HEK293 (cell line): ENCODE data around the gene MEMO1.

ENCODE experiments used
- CTCF ChIA-PET: fragments of 350-600 bp; formaldehyde crosslinking; extraction: SDS; loops from one replicate; lab custom pipeline; 2021; ENCODE audit warnings: antibody characterized with exemption; lab: Yijun Ruan, JAX
- POLR2A ChIA-PET: fragments of 300-600 bp; formaldehyde crosslinking; extraction: SDS; loops from one replicate; lab custom pipeline; 2020; ENCODE audit warnings: antibody characterized with exemption, inconsistent platforms; lab: Yijun Ruan, JAX
- H3K27ac ChIP-seq: fragments of 200-500 bp; sonication (Bioruptor generic); 2 replicates; pipeline ENCODE4 v1.5.1; 2014; ENCODE audit warnings: low read depth, low read length, control low read depth, inconsistent platforms; ENCODE audit errors: extremely low read depth
- H3K36me3 ChIP-seq, 2 experiments: fragments of 200-500 bp in 1 of 2; sonication (Bioruptor generic) in 1 of 2; 1 replicate in 1 of 2; 2 replicates in 1 of 2; pipeline ENCODE4 v1.5.1; 2014 to 2017; ENCODE audit warnings: inconsistent platforms in 2 of 2, low read length in 2 of 2; ENCODE audit not compliant: control insufficient read depth in 2 of 2, insufficient read depth in 1 of 2
- H3K4me1 ChIP-seq: fragments of 200-500 bp; sonication (Bioruptor generic); 2 replicates; pipeline ENCODE4 v1.5.1; 2014; ENCODE audit warnings: mild to moderate bottlenecking, low read length, inconsistent platforms; ENCODE audit not compliant: control insufficient read depth, insufficient read depth
- H3K4me3 ChIP-seq: 2 replicates; pipeline ENCODE4 v1.5.1; 2011; ENCODE audit warnings: low read depth, mild to moderate bottlenecking, control low read depth, low read length, moderate library complexity
- H3K9me3 ChIP-seq: fragments of 200-500 bp; sonication (Bioruptor generic); 2 replicates; pipeline ENCODE4 v1.5.1; 2014; ENCODE audit warnings: low read depth, low read length, inconsistent platforms; ENCODE audit not compliant: control insufficient read depth, insufficient read depth
- KLF10 ChIP-seq: fragments of 450-650 bp; IDR thresholded peaks from 2 replicates; pipeline ENCODE4 v1.5.1; 2018; ENCODE audit warnings: missing biosample characterization, mild to moderate bottlenecking, missing genetic modification characterization
- KLF16 ChIP-seq: fragments of 450-650 bp; formaldehyde crosslinking; IDR thresholded peaks from 2 replicates; pipeline ENCODE4 v1.5.1; 2017; ENCODE audit warnings: missing biosample characterization, missing genetic modification characterization
- PRDM4 ChIP-seq: fragments of 450-650 bp; formaldehyde crosslinking; IDR thresholded peaks from 2 replicates; pipeline ENCODE4 v1.5.1; 2017; ENCODE audit warnings: missing biosample characterization, missing genetic modification characterization
- ZFP3 ChIP-seq: fragments of 450-650 bp; formaldehyde crosslinking; IDR thresholded peaks from 2 replicates; pipeline ENCODE4 v1.5.1; 2016; ENCODE audit warnings: low read depth, missing biosample characterization, missing genetic modification characterization
- ZNF19 ChIP-seq: fragments of 450-650 bp; formaldehyde crosslinking; IDR thresholded peaks from 2 replicates; pipeline ENCODE4; 2016; ENCODE audit warnings: missing biosample characterization, missing genetic modification characterization, low read depth
- ZNF37A ChIP-seq: fragments of 450-650 bp; IDR thresholded peaks from 2 replicates; pipeline ENCODE4 v1.5.1; 2018; ENCODE audit warnings: missing biosample characterization, missing genetic modification characterization
- ZNF473 ChIP-seq: fragments of 450-650 bp; formaldehyde crosslinking; IDR thresholded peaks from 2 replicates; pipeline ENCODE4 v1.5.1; 2017; ENCODE audit warnings: missing biosample characterization, missing genetic modification characterization
- ZNF792 ChIP-seq: fragments of 450-650 bp; formaldehyde crosslinking; IDR thresholded peaks from 2 replicates; pipeline ENCODE4 v1.5.1; 2016; ENCODE audit warnings: missing biosample characterization, missing genetic modification characterization
- ZSCAN16 ChIP-seq: fragments of 450-650 bp; formaldehyde crosslinking; IDR thresholded peaks from 2 replicates; pipeline ENCODE4 v1.5.1; 2016; ENCODE audit warnings: missing biosample characterization, missing genetic modification characterization
- ZSCAN30 ChIP-seq: fragments of 450-650 bp; IDR thresholded peaks from 2 replicates; pipeline ENCODE4 v1.5.1; 2018; ENCODE audit warnings: missing biosample characterization, mild to moderate bottlenecking, missing genetic modification characterization, moderate library complexity
- ZSCAN4 ChIP-seq: fragments of 450-650 bp; formaldehyde crosslinking; IDR thresholded peaks from 2 replicates; pipeline ENCODE4 v1.5.1; 2017; ENCODE audit warnings: missing biosample characterization, missing genetic modification characterization
- TF ChIP-seq, protein P1 (sequence below): fragments of 450-650 bp; formaldehyde crosslinking; IDR thresholded peaks from 2 replicates; pipeline ENCODE4 v1.5.1; 2016; ENCODE audit warnings: missing biosample characterization, missing genetic modification characterization
- TF ChIP-seq, protein P2 (sequence below): fragments of 450-650 bp; formaldehyde crosslinking; IDR thresholded peaks from 2 replicates; pipeline ENCODE4 v1.5.1; 2016; ENCODE audit warnings: missing biosample characterization, missing genetic modification characterization

MEMO1 gene

DNA sequence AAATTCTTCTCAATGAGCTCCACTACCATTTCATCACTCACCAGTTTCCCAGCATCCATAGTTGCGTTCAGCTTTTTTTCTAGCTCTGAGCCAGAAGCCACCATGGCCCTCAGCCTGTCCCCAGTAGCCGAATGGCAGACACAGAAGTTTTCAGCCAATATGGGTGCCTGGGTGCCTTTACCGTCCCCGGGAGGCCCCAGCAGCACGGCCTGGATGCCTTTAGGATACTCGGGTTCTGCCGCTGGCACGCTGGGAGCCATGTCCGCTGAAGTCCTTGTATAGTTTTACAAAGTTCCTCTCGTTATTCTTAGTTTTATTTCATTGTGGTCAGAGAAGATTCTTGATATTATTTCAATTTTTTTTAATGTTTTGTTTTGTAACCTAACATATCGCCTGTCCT is 187.2 kb downstream of the MEMO1 start (continued):
- TF ChIP-seq KLF10 (tag by site-specific recombination) (no peak), ZSCAN30 (tag by site-specific recombination) (no peak)

GRCh38 chr2:31822587-31822986 is 188.2 kb downstream of the MEMO1 start:
- Histone ChIP-seq H3K36me3 (no peaks in the 10 kb centered on the region), H3K4me3 (no peak overlapping the region), H3K9me3 (no peaks in the 10 kb centered on the region), H3K4me1 (no peaks in the 10 kb centered on the region), H3K27ac (no peak overlapping the region)
- ChIA-PET CTCF (no interaction called here), POLR2A (no interaction called here)
- TF ChIP-seq ZSCAN30 (tag by site-specific recombination) = no peak
- TF ChIP-seq ZSCAN16 (tag by site-specific recombination) = no peak
- TF ChIP-seq, protein P1, sequence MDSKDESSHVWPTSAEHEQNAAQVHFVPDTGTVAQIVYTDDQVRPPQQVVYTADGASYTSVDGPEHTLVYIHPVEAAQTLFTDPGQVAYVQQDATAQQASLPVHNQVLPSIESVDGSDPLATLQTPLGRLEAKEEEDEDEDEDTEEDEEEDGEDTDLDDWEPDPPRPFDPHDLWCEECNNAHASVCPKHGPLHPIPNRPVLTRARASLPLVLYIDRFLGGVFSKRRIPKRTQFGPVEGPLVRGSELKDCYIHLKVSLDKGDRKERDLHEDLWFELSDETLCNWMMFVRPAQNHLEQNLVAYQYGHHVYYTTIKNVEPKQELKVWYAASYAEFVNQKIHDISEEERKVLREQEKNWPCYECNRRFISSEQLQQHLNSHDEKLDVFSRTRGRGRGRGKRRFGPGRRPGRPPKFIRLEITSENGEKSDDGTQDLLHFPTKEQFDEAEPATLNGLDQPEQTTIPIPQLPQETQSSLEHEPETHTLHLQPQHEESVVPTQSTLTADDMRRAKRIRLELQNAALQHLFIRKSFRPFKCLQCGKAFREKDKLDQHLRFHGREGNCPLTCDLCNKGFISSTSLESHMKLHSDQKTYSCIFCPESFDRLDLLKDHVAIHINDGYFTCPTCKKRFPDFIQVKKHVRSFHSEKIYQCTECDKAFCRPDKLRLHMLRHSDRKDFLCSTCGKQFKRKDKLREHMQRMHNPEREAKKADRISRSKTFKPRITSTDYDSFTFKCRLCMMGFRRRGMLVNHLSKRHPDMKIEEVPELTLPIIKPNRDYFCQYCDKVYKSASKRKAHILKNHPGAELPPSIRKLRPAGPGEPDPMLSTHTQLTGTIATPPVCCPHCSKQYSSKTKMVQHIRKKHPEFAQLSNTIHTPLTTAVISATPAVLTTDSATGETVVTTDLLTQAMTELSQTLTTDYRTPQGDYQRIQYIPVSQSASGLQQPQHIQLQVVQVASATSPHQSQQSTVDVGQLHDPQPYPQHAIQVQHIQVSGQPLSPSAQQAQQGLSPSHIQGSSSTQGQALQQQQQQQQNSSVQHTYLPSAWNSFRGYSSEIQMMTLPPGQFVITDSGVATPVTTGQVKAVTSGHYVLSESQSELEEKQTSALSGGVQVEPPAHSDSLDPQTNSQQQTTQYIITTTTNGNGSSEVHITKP = no peak
- TF ChIP-seq, protein P2, sequence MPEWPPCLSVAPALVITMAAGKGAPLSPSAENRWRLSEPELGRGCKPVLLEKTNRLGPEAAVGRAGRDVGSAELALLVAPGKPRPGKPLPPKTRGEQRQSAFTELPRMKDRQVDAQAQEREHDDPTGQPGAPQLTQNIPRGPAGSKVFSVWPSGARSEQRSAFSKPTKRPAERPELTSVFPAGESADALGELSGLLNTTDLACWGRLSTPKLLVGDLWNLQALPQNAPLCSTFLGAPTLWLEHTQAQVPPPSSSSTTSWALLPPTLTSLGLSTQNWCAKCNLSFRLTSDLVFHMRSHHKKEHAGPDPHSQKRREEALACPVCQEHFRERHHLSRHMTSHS (tag by site-specific recombination) = no peak
- no peak for TF ChIP-seq KLF16
- no peak for TF ChIP-seq ZNF37A (tag by site-specific recombination)
- no peak for TF ChIP-seq ZNF19 (tag by site-specific recombination)
- TF ChIP-seq PRDM4 (tag by site-specific recombination) = no peak
- TF ChIP-seq ZNF473 (tag by site-specific recombination) = no peak
- TF ChIP-seq ZNF792 (tag by site-specific recombination) = no peak
- no peak for TF ChIP-seq ZFP3
- no peak for TF ChIP-seq ZSCAN4
